Osteoblast (primary cell): Measurements from ENCODE around the gene FARS2. TPM values are rescaled to one million over a fixed set of nuclear protein-coding genes. Genes with fewer than 3 reads are reported as not detected.

Experiments used
- DNase-seq: peaks from one replicate; pipeline ENCODE4 v3.0.0; 2011; ENCODE audit warnings: low spot score, mixed read lengths; ENCODE audit not compliant: insufficient read length; ENCODE audit errors: missing footprints
- H2AFZ ChIP-seq: 2 replicates; pipeline ENCODE4 v1.6.0; 2011; ENCODE audit warnings: mild to moderate bottlenecking, low read length
- H3K27ac ChIP-seq: 2 replicates; pipeline ENCODE4 v1.5.1; 2011; ENCODE audit warnings: mild to moderate bottlenecking, low read depth, low read length, moderate library complexity
- H3K27me3 ChIP-seq: 2 replicates; pipeline ENCODE4 v1.6.0; 2012; ENCODE audit warnings: mild to moderate bottlenecking, control low read depth, inconsistent platforms, low read length, moderate library complexity; ENCODE audit not compliant: insufficient read depth
- H3K36me3 ChIP-seq: 2 replicates; pipeline ENCODE4 v1.5.1; 2011; ENCODE audit warnings: mild to moderate bottlenecking, low read length, control low read depth, moderate library complexity; ENCODE audit not compliant: insufficient read depth
- H3K4me1 ChIP-seq: 2 replicates; pipeline ENCODE4 v1.5.1; 2011; ENCODE audit warnings: mild to moderate bottlenecking, low read length, control low read depth, moderate library complexity; ENCODE audit not compliant: insufficient read depth
- H3K4me2 ChIP-seq: 2 replicates; pipeline ENCODE4 v1.6.0; 2011; ENCODE audit warnings: mild to moderate bottlenecking, low read length; ENCODE audit not compliant: insufficient read depth
- H3K4me3 ChIP-seq: fragments of 200-600 bp; sonication (generic); 3 replicates; pipeline ENCODE4 v1.5.1; 2012; ENCODE audit warnings: mild to moderate bottlenecking, low read length, inconsistent platforms; ENCODE audit not compliant: insufficient read depth
- H3K79me2 ChIP-seq: 2 replicates; pipeline ENCODE4 v1.6.0; 2012; ENCODE audit warnings: mild to moderate bottlenecking, low read length, control low read depth, inconsistent platforms; ENCODE audit not compliant: insufficient read depth
- H3K9me3 ChIP-seq: 2 replicates; pipeline ENCODE4 v1.5.1; 2011; ENCODE audit warnings: low read depth, low read length, control low read depth
- H4K20me1 ChIP-seq: 2 replicates; pipeline ENCODE4 v1.6.0; 2012; ENCODE audit warnings: mild to moderate bottlenecking, low read length, control low read depth; ENCODE audit not compliant: insufficient read depth
- total RNA-seq: library from RNA; depleted of rRNA; stranded (reverse); fragments of >200 nt; gene quantifications from 2 replicates; pipeline ENCODE4 v1.2.3, GENCODE V29; 2012
- TF ChIP-seq, protein P1 (sequence below): IDR thresholded peaks from 2 replicates; pipeline ENCODE4 v1.5.1; 2011; ENCODE audit warnings: mild to moderate bottlenecking, low read depth, low read length, moderate library complexity; ENCODE audit errors: extremely low read depth

The FARS2 gene
- total RNA-seq, 1 donor: 29.7 TPM

DNA sequence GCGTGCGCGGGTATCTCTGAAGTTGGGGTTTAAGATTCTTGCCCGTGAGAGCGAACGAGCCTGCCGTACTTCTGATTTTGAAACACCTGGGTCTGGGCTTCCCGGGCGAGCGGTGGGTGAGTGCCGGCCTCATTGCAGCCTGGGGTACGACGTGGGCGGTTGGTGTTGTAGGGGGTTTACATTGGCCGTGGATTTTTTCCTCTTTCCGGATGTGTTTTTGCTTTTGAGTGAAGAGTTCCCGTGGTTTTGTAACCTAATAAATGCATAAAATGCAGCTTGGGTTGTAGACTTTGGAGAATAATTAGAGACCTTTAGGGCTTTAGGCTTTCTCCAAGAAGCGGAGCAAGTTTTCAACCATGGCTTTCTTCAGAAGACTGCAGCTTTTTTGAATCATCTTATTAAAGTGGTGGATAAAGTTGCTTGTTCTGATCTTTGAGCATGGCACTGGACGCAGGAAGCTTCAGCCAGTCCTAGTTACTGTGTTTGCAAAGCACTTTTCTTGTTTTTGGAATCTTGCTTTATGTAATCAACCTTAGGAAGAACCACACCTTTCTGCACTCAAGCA is 314 bp downstream of the FARS2 start:
- Histone ChIP-seq H3K36me3 (no peaks in the 10 kb centered on the region), H3K4me3 (peak overlapping the region; percentile 84), H2AFZ (peak overlapping the region; percentile 96), H3K79me2 (peaks cover 61% of the 10 kb centered on the region), H3K27me3 (no peaks in the 10 kb centered on the region), H3K27ac (peak overlapping the region; percentile 97), H3K4me2 (peak overlapping the region; percentile 99), H3K4me1 (peaks cover 15% of the 10 kb centered on the region), H3K9me3 (no peaks in the 10 kb centered on the region), H4K20me1 (no peaks in the 10 kb centered on the region)
- no peak for DNase-seq
- TF ChIP-seq, protein P1, sequence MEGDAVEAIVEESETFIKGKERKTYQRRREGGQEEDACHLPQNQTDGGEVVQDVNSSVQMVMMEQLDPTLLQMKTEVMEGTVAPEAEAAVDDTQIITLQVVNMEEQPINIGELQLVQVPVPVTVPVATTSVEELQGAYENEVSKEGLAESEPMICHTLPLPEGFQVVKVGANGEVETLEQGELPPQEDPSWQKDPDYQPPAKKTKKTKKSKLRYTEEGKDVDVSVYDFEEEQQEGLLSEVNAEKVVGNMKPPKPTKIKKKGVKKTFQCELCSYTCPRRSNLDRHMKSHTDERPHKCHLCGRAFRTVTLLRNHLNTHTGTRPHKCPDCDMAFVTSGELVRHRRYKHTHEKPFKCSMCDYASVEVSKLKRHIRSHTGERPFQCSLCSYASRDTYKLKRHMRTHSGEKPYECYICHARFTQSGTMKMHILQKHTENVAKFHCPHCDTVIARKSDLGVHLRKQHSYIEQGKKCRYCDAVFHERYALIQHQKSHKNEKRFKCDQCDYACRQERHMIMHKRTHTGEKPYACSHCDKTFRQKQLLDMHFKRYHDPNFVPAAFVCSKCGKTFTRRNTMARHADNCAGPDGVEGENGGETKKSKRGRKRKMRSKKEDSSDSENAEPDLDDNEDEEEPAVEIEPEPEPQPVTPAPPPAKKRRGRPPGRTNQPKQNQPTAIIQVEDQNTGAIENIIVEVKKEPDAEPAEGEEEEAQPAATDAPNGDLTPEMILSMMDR: no peak

- Histone ChIP-seq H3K4me2 (no peak overlapping the region), H3K9me3 (no peaks in the 10 kb centered on the region), H4K20me1 (peaks cover 5% of the 10 kb centered on the region), H3K27me3 (no peaks in the 10 kb centered on the region), H3K27ac (no peak overlapping the region), H2AFZ (no peak overlapping the region), H3K4me1 (peaks cover 8% of the 10 kb centered on the region), H3K79me2 (peaks cover 48% of the 10 kb centered on the region), H3K4me3 (no peak overlapping the region), H3K36me3 (no peaks in the 10 kb centered on the region)
- DNase-seq: no peak
- TF ChIP-seq, protein P1: no peak
Observed at GRCh38 chr6:5266423-5266822, 5.1 kb downstream of the FARS2 start.

DNA sequence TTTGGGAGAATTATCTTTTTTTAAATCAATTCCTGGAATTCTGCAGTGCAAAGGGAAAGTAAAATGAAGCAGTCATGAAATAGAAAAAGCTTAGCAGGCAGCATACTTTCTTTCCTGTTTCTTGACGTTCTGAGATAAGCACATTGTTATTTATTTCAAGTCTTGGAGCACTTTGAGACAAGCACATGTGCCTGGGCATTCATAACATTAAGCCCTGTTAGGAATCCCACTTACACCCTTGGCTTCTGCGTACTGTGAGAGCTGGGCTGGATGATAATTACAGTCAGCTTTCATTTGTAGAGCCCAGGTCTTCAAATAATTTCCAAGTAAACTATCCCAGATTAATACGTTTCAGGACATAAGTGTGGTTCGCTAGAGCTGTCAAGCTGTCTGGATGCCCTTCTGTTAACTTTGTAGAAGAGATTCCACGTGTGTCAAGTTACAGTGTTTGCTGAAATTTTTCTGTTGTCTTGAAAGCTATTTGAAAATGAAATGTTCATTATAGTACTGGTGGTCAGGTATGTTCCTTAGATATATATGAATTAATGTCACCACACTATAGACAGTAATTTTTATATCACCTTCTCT is 8.9 kb downstream of the FARS2 start:
- no peak for DNase-seq
- no peak overlapping the region for H2AFZ ChIP-seq

GRCh38 chr6:5271926-5272325 is 10.6 kb downstream of the FARS2 start:
- no peak for DNase-seq
- H2AFZ ChIP-seq: no peak overlapping the region
- H3K4me2 ChIP-seq: no peak overlapping the region
- no peak overlapping the region for H3K4me3 ChIP-seq
- peaks cover 21% of the 10 kb centered on the region for H3K79me2 ChIP-seq
- H3K4me1 ChIP-seq: no peaks in the 10 kb centered on the region
- no peaks in the 10 kb centered on the region for H3K36me3 ChIP-seq
- H3K9me3 ChIP-seq: no peaks in the 10 kb centered on the region
- H3K27ac ChIP-seq: no peak overlapping the region
- peaks cover 5% of the 10 kb centered on the region for H4K20me1 ChIP-seq
- TF ChIP-seq, protein P1: no peak
- H3K27me3 ChIP-seq: no peaks in the 10 kb centered on the region

More for the DNA sequence above, 8.9 kb downstream of the FARS2 start:
- TF ChIP-seq, protein P1: no peak
- no peaks in the 10 kb centered on the region for H3K9me3 ChIP-seq
- H3K4me2 ChIP-seq: no peak overlapping the region
- peaks cover 26% of the 10 kb centered on the region for H3K79me2 ChIP-seq
- no peaks in the 10 kb centered on the region for H3K36me3 ChIP-seq
- no peak overlapping the region for H3K4me3 ChIP-seq
- peaks cover 5% of the 10 kb centered on the region for H4K20me1 ChIP-seq
- no peak overlapping the region for H3K27ac ChIP-seq
- H3K4me1 ChIP-seq: no peaks in the 10 kb centered on the region
- no peaks in the 10 kb centered on the region for H3K27me3 ChIP-seq
